T-cell (primary cell): Measurements from ENCODE around the gene ADAM22. TPM values are rescaled to one million over a fixed set of nuclear protein-coding genes. Genes with fewer than 3 reads are reported as not detected.

Experiments used
- ATAC-seq, 4 experiments: fragments of 200-7000 bp in 3 of 4; fragments of 150-1000 bp in 1 of 4; cut with Tn5 transposase; replicated peaks in 1 of 4; 1 replicate in 3 of 4; 2 replicates in 1 of 4; pipeline ENCODE4 v1.10.0; 2021; ENCODE audit warnings: moderate library complexity in 3 of 4, mild to moderate bottlenecking in 2 of 4, moderate number of reproducible peaks in 1 of 4
- CTCF ChIA-PET, 2 donors: fragments of 300-600 bp; sonication (Branson Sonifier 250); formaldehyde crosslinking; loops; one replicate each; lab custom pipeline; 2022; ENCODE audit warnings: antibody characterized with exemption in 2 of 2; lab: Charles Lee
- POLR2A ChIA-PET, 2 donors: fragments of 300-600 bp; sonication (Branson Sonifier 250); formaldehyde crosslinking; loops; one replicate each; lab custom pipeline; 2022; ENCODE audit warnings: antibody characterized with exemption in 2 of 2; lab: Charles Lee
- DNase-seq, 35 experiments: peaks; one replicate each; pipeline versions ENCODE4 v3.0.0 to v3.0.0-alpha.2; 2013 to 2023
- H3K27ac ChIP-seq: one replicate; pipeline ENCODE4 v1.5.1; 2013; ENCODE audit warnings: low read length
- H3K27me3 ChIP-seq, 2 experiments: replicated peaks in 1 of 2; 1 replicate in 1 of 2; 2 replicates in 1 of 2; pipeline versions ENCODE4 v1.6.1 to v1.7.0; 2013; ENCODE audit warnings: low read length in 1 of 2, mixed read lengths in 1 of 2; ENCODE audit not compliant: control insufficient read depth in 2 of 2, insufficient read depth in 2 of 2; ENCODE audit errors: extremely low read depth in 1 of 2
- H3K36me3 ChIP-seq, 2 donors: 1 replicate in 1 of 2; 2 replicates in 1 of 2; pipeline versions ENCODE4 v1.6.1 to v1.7.0; 2013; ENCODE audit warnings: low read length in 1 of 2; ENCODE audit not compliant: control insufficient read depth in 2 of 2, insufficient read depth in 1 of 2; ENCODE audit errors: extremely low read depth in 1 of 2
- H3K4me1 ChIP-seq, 2 experiments: 1 replicate in 1 of 2; 2 replicates in 1 of 2; pipeline versions ENCODE4 v1.6.1 to v1.7.0; 2013; ENCODE audit warnings: low read length in 2 of 2, mixed read lengths in 1 of 2; ENCODE audit not compliant: insufficient read depth in 2 of 2, control insufficient read depth in 1 of 2; ENCODE audit errors: extremely low read depth in 1 of 2
- H3K4me3 ChIP-seq, 2 donors: 1 replicate in 1 of 2; 2 replicates in 1 of 2; pipeline versions ENCODE4 v1.5.1 to v1.7.0; 2013; ENCODE audit warnings: mild to moderate bottlenecking in 2 of 2, low read length in 1 of 2, moderate library complexity in 1 of 2; ENCODE audit not compliant: control insufficient read depth in 1 of 2; ENCODE audit errors: extremely low read depth in 1 of 2
- H3K9me3 ChIP-seq: 2 replicates; pipeline ENCODE4 v1.7.0; 2013
- H3K27ac Mint-ChIP-seq, 2 donors: one replicate each; pipeline ENCODE4 v1.8.0; 2020 to 2021; ENCODE audit warnings: mild to moderate bottlenecking in 2 of 2, mixed read lengths in 2 of 2
- H3K27me3 Mint-ChIP-seq, 2 donors: one replicate each; pipeline ENCODE4 v1.8.0; 2021 to 2022; ENCODE audit warnings: mixed read lengths in 2 of 2
- H3K36me3 Mint-ChIP-seq: one replicate; pipeline ENCODE4 v1.8.0; 2021; ENCODE audit warnings: mixed read lengths
- H3K4me1 Mint-ChIP-seq, 3 donors: one replicate each; pipeline ENCODE4 v1.8.0; 2020 to 2022; ENCODE audit warnings: mixed read lengths in 3 of 3, mild to moderate bottlenecking in 1 of 3
- H3K4me3 Mint-ChIP-seq, 3 donors: one replicate each; pipeline ENCODE4 v1.8.0; 2020 to 2022; ENCODE audit warnings: mild to moderate bottlenecking in 3 of 3, mixed read lengths in 3 of 3, moderate library complexity in 3 of 3
- H3K9me3 Mint-ChIP-seq, 3 donors: one replicate each; pipeline ENCODE4 v1.8.0; 2020 to 2022; ENCODE audit warnings: mixed read lengths in 3 of 3
- WGBS: methylation state at CpG from one replicate; pipeline ENCODE4 v1.1.5; 2013; ENCODE audit warnings: missing lambda C conversion rate; ENCODE audit not compliant: insufficient coverage; 5-methylcytosine and 5-hydroxymethylcytosine counted together
- total RNA-seq, 35 experiments: library from RNA in 6 of 35; stranded (reverse) in 6 of 35; fragments of 120-200 nt in 1 of 35; gene quantifications; one replicate each; pipeline versions ENCODE4 v1.2.1 to v1.2.4 and lab custom pipeline; 2013 to 2026

The ADAM22 gene
- total RNA-seq, 5 donors from 2014 or later (not counting 1 experiment from before 2014, with no cell fraction given): 2.9 to 5.6 (median 4.3) TPM

DNA sequence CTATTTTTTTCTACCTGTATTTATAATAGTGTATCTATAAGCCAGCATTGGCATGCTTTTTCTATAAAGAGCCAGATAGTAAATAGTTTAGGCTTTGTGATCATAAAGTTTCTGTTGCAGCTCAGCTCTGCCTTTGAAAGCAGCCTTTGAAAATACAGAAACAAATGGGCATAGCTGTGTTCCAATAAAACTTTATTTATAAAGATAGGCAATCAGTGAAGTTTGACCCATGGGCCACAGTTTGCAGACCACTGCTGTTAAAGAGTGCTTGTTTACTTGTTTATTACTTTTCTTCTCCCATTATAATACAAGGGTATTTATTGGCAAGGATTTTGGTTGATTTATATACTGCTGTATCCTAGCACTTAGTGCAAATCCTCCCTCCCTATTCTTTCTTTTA lies 213.3 kb downstream of the ADAM22 start:
- no peak for DNase-seq
- Histone ChIP-seq H3K36me3 (no peaks in the 10 kb centered on the region), H3K27me3 (no peaks in the 10 kb centered on the region), H3K27ac (no peak overlapping the region), H3K4me3 (no peak overlapping the region), H3K9me3 (no peaks in the 10 kb centered on the region), H3K4me1 (no peaks in the 10 kb centered on the region)
- H3K36me3 Mint-ChIP-seq: peaks cover 12% of the 10 kb centered on the region
- no peak for ATAC-seq
- H3K9me3 Mint-ChIP-seq: no peaks in the 10 kb centered on the region
- CTCF ChIA-PET: no interaction called here
- no peaks in the 10 kb centered on the region for H3K4me1 Mint-ChIP-seq
- no peak overlapping the region for H3K4me3 Mint-ChIP-seq
- POLR2A ChIA-PET: no interaction called here
- H3K27me3 Mint-ChIP-seq: no peaks in the 10 kb centered on the region
- no peak overlapping the region for H3K27ac Mint-ChIP-seq

DNA sequence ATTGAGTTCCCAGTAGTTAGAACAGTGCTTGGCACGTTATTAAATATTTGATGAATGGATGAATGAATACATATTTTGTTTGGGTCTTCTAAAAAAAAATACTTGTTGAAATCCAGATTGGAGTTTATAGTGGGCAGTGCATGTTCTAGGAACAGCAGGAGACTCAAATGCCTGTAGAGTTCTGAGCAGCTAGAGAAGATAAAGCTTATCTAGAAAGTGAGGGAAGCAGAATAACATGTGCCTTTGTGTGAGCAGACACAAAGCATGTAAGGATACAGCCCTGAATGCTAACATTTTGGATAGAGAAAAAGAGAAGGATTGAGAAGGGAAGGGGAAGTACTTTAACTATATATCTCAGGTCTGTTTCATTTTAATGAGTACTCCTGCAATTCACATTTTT lies 213.9 kb downstream of the ADAM22 start:
- H3K4me3 Mint-ChIP-seq: no peak overlapping the region
- Histone ChIP-seq H3K4me1 (no peaks in the 10 kb centered on the region), H3K27ac (no peak overlapping the region), H3K27me3 (no peaks in the 10 kb centered on the region), H3K36me3 (no peaks in the 10 kb centered on the region), H3K4me3 (no peak overlapping the region), H3K9me3 (no peaks in the 10 kb centered on the region)
- 50% methylated on average over 1 of the region's 1 CpG for WGBS
- H3K27me3 Mint-ChIP-seq: no peaks in the 10 kb centered on the region
- ATAC-seq: no peak
- ChIA-PET CTCF (no interaction called here), POLR2A (no interaction called here)
- no peaks in the 10 kb centered on the region for H3K4me1 Mint-ChIP-seq
- no peak overlapping the region for H3K27ac Mint-ChIP-seq
- H3K9me3 Mint-ChIP-seq: no peaks in the 10 kb centered on the region
- no peak for DNase-seq
- peaks cover 15% of the 10 kb centered on the region for H3K36me3 Mint-ChIP-seq

DNA sequence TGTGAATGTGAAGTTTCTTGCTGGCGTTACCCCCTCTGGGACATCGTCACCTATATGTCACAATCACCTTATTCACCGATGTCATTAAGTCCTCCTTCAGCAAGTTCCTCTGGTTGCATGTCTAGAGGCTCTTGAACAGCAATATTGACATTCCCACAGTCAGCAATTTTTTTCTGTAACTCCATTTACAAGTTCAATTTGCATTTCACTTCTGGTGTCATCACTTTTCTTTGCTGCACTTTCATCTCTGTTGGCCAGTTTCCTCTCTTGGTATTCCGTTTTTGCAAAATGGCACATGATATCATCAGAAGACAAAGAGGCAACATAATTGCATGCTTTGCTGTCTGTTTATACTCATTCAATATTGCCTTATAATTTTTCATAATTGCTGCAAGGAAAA lies 216.0 kb downstream of the ADAM22 start:
- CTCF ChIA-PET: no interaction called here
- WGBS: no CpG with 5 or more reads among the region's 4 CpGs

DNA sequence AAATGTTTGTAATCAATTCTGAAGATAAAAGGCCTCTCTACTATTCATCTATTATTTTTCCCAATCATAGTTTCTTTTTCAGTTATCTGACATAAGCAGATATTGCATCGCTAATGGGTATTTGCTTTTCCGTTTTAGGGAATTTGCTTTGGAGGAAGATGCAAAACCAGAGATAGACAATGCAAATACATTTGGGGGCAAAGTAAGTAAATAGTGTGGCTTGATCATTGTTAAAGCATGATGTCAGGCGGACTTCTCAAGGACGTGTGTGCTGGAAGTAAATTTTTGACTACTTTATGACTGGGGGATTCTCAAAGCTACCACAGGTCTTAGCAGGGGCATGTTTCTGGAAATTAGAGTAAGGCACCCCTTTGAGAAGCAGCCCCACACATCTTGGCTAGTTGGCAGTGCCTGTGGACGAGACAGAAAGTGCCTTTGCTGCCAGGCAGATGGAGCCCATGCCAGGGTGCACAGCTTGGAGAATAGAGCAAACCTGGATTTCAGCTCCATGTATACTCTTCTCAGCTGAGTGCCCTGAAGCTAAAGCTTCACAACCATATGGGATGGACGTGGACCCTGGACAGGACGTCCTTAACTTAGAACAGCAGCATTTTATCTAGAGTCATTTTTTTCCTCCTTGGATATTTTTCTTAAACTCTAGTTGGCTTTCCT lies 217.2 kb downstream of the ADAM22 start:
- ATAC-seq: no peak
- H3K9me3 Mint-ChIP-seq: peaks cover 0 to 3% (median 0%) of the 10 kb centered on the region in 3 donors
- DNase-seq: no peak
- CTCF ChIA-PET: no interaction called here
- no peaks in the 10 kb centered on the region for H3K9me3 ChIP-seq
- WGBS: 90% methylated on average over 5 of the region's 7 CpGs
- POLR2A ChIA-PET: no interaction called here
- H3K4me3 ChIP-seq: no peak overlapping the region
- H3K4me3 Mint-ChIP-seq: no peak overlapping the region
- H3K27me3 Mint-ChIP-seq: no peaks in the 10 kb centered on the region
- no peaks in the 10 kb centered on the region for H3K36me3 ChIP-seq
- H3K27ac Mint-ChIP-seq: no peak overlapping the region
- no peaks in the 10 kb centered on the region for H3K27me3 ChIP-seq
- no peak overlapping the region for H3K27ac ChIP-seq
- H3K4me1 Mint-ChIP-seq: no peaks in the 10 kb centered on the region
- no peaks in the 10 kb centered on the region for H3K4me1 ChIP-seq
- peaks cover 30% of the 10 kb centered on the region for H3K36me3 Mint-ChIP-seq

More for the DNA sequence above, 216.0 kb downstream of the ADAM22 start:
- no peak for DNase-seq
- no peaks in the 10 kb centered on the region for H3K27me3 ChIP-seq
- Mint-ChIP-seq H3K27ac (no peak overlapping the region), H3K27me3 (no peaks in the 10 kb centered on the region), H3K36me3 (peaks cover 27% of the 10 kb centered on the region), H3K4me3 (no peak overlapping the region), H3K4me1 (no peaks in the 10 kb centered on the region), H3K9me3 (no peaks in the 10 kb centered on the region)
- H3K4me3 ChIP-seq: no peak overlapping the region
- POLR2A ChIA-PET: no interaction called here
- no peak for ATAC-seq
- H3K36me3 ChIP-seq: no peaks in the 10 kb centered on the region
- no peak overlapping the region for H3K27ac ChIP-seq
- H3K4me1 ChIP-seq: no peaks in the 10 kb centered on the region
- H3K9me3 ChIP-seq: no peaks in the 10 kb centered on the region

DNA sequence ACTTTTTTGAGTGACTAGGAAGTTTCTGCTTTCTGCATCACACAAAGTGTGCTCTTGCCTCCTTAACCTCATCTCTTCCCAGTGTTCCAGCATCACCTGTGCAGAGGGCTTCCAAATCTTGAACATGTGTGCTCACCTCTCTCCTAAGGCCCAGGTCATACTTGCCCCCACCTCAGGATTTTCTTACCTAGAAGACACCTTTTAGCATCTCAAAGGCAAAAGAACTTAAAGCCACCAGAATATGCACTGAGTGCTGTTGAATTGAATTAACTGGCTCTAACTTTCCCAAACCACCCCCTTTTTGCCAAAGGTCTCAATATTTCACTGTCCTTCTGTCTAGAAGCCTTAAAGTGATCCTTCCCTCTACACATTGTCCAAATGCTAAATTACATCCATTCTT lies 219.3 kb downstream of the ADAM22 start:
- CTCF ChIA-PET: no interaction called here
- peaks cover 8 to 15% (median 13%) of the 10 kb centered on the region in 3 donors for H3K9me3 Mint-ChIP-seq

DNA sequence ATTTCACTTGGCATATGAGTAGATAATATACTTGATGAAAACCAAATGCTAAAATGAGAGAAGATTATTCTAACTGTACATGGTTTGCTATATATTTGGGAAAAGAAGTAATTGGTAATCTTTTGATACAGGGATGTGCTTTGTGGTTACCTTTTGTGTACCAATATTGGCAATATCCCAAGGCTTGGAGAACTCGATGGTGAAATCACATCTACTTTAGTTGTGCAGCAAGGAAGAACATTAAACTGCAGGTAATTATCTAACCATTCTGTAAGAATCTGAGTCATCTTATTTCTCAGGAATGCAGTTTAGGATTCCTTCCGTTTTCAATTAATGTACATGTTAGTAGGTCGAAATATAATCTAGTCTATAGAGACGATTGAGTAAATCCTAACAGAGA lies 221.7 kb downstream of the ADAM22 start:
- Histone ChIP-seq H3K36me3 (no peaks in the 10 kb centered on the region), H3K9me3 (no peaks in the 10 kb centered on the region), H3K27ac (no peak overlapping the region), H3K4me1 (no peaks in the 10 kb centered on the region), H3K4me3 (no peak overlapping the region), H3K27me3 (no peaks in the 10 kb centered on the region)
- no peak overlapping the region for H3K4me3 Mint-ChIP-seq
- no peaks in the 10 kb centered on the region for H3K4me1 Mint-ChIP-seq
- H3K27ac Mint-ChIP-seq: no peak overlapping the region
- peaks cover 13 to 31% (median 19%) of the 10 kb centered on the region in 3 donors for H3K9me3 Mint-ChIP-seq
- peaks cover 61% of the 10 kb centered on the region for H3K36me3 Mint-ChIP-seq
- ChIA-PET CTCF (no interaction called here), POLR2A (no interaction called here)
- H3K27me3 Mint-ChIP-seq: no peaks in the 10 kb centered on the region
- ATAC-seq: no peak
- DNase-seq: no peak
- 100% methylated on average over 2 of the region's 4 CpGs for WGBS

More for the DNA sequence above, 219.3 kb downstream of the ADAM22 start:
- peaks cover 50% of the 10 kb centered on the region for H3K36me3 Mint-ChIP-seq
- Histone ChIP-seq H3K9me3 (no peaks in the 10 kb centered on the region), H3K4me3 (no peak overlapping the region), H3K4me1 (no peaks in the 10 kb centered on the region), H3K36me3 (no peaks in the 10 kb centered on the region), H3K27me3 (no peaks in the 10 kb centered on the region), H3K27ac (no peak overlapping the region)
- DNase-seq (no peak), ATAC-seq (no peak)
- POLR2A ChIA-PET: no interaction called here
- no peaks in the 10 kb centered on the region for H3K27me3 Mint-ChIP-seq
- no peak overlapping the region for H3K4me3 Mint-ChIP-seq
- H3K27ac Mint-ChIP-seq: no peak overlapping the region
- no peaks in the 10 kb centered on the region for H3K4me1 Mint-ChIP-seq

GRCh38 chr7:88156356-88156755 lies 222.3 kb downstream of the ADAM22 start:
- Histone ChIP-seq H3K9me3 (no peaks in the 10 kb centered on the region), H3K27me3 (no peaks in the 10 kb centered on the region), H3K36me3 (no peaks in the 10 kb centered on the region), H3K4me3 (no peak overlapping the region), H3K4me1 (no peaks in the 10 kb centered on the region), H3K27ac (no peak overlapping the region)
- WGBS: no CpG with 5 or more reads among the region's 1 CpG
- no peak for DNase-seq
- POLR2A ChIA-PET: no interaction called here
- Mint-ChIP-seq H3K9me3 (peaks cover 13 to 33% (median 19%) of the 10 kb centered on the region in 3 donors), H3K4me3 (no peak overlapping the region), H3K4me1 (no peaks in the 10 kb centered on the region), H3K36me3 (peaks cover 55% of the 10 kb centered on the region), H3K27me3 (no peaks in the 10 kb centered on the region), H3K27ac (no peak overlapping the region)
- ATAC-seq: no peak
- CTCF ChIA-PET: no interaction called here
